Tongue (tissue), 2 donors: ENCODE measurements around the gene APBA2. TPM values are rescaled to one million over a fixed set of nuclear protein-coding genes. Genes with fewer than 3 reads are reported as not detected.
A peak's percentile ranks its signal among the peaks of the same experiment; 100 is the strongest.

Source experiments
- DNase-seq: peaks from one replicate; pipeline ENCODE4 v3.0.0-alpha.2; 2015
- total RNA-seq: library from RNA; depleted of rRNA; stranded (reverse); fragments of >200 nt; gene quantifications from one replicate; pipeline ENCODE4 v1.2.3, GENCODE V29; 2014

Gene APBA2
- total RNA-seq, 1 donor from 2014 or later: 8.1 TPM

DNA sequence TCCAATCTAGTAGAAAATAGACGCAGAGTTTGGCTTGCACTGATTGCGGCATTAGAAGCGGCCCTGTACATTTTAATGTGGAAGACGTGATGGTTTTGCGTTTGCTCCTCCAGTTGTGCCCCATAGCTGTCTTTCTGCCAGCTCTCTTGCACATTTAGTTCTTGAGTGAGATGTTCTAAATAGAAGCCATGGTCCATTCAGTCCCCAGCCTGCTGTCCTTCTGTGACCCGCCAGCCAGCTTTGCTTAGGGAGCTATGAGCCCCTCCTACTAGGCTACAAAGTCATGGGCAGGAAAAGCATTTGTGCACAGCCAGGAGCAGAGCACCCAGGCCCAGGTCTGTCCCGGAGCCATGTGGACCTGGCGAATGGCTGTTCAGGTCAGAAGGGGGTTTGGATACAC lies 50.3 kb downstream of the APBA2 start:
- no peak for DNase-seq

DNA sequence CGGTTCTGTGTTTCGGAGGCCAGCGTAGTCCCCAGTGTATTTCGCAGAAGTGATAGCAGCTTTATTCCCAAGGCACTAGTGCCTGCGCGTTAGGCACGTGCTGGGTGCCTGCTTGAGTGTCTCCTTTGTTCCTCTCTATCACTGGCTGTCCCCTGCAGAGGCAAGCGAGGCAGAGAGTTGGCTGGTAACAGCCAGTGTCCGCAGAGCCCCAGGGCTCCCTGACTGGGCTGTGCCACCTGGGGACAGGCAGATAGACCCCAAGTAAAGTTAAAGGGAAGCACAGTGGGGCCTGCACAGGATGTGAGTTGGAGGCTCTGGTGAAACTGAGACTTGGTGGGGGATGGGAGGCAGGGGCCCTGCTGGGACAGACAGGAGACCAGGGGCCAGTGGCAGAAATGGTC lies 50.7 kb downstream of the APBA2 start:
- no peak for DNase-seq

DNA sequence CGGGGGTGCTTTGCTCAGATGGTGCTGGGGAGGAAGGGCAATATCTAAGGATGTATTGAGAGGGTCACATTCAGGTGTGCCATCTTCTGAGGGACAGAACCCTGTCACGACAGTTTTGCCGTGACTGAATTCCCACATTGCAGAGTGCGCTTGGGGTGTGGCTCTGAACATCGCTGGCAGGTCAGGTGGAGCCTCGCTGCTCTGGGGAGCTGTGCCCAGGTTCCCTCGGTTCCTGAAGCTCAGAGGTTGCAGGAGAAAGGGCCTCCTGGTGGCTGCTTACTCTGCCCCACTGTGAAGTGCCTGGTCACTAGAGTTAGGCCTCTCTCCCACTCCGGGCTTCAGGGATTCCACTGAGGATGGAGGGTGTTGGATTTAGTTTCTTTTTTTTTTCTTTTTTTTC lies 51.5 kb downstream of the APBA2 start:
- DNase-seq: no peak

DNA sequence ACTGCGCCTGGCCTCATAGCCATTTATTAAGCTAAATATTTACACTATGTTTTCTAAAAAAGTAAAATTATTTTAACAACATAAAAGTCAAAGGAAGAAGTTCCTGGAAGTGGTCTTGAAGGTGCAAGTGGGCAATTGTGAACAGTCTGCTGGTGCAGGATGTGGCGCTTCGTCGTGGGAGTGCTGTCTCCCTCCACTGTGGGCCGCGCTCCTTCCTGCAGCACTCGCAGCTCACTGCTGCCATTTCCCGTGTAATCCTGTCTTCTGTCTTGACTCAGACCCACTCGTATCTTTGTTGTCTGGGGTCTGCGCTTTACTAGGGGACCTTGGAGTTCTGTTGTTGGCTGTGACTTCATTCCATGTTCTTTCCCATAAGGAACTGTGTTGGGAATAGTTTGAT lies 56.3 kb downstream of the APBA2 start:
- no peak for DNase-seq

DNA sequence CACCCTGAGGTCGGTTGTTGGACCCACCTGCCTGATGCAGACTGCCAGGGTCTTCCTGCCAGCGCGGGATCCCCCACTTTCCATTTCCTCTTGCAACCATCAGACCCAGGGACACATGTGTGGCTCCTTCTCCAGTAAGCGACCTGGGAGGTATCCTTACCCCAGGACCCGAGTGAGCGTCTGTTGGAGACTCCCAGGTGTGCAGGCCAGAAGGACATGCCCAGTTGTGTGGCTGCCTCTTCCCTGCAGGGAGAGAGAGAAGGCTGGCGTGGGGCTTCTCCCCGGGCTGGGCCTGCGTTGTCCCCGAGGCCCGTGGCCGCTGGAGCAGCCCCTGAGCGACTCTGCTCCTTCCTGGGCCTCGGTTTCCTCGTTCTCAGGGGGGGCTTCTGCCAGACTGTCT lies 56.8 kb downstream of the APBA2 start:
- DNase-seq: no peak

DNA sequence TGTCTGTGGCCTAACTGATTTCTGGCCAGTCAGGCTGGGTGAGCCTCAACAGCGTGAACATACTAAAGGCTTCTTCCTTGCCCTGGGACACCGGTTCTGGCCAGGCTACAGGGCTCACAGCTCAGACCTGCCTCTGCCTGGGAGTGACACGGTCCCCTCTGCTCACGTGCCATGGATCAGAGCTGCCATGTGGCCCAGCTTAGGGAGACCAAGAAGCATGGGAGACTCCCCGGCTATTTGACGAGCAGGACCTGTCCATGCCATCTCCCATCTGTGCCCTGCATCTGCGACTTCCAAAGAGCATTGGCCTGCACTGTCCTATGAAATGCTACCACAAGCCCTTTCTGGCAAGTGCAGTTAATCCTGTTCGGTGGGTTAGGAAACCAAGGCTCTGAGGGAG lies 57.4 kb downstream of the APBA2 start:
- DNase-seq: no peak

DNA sequence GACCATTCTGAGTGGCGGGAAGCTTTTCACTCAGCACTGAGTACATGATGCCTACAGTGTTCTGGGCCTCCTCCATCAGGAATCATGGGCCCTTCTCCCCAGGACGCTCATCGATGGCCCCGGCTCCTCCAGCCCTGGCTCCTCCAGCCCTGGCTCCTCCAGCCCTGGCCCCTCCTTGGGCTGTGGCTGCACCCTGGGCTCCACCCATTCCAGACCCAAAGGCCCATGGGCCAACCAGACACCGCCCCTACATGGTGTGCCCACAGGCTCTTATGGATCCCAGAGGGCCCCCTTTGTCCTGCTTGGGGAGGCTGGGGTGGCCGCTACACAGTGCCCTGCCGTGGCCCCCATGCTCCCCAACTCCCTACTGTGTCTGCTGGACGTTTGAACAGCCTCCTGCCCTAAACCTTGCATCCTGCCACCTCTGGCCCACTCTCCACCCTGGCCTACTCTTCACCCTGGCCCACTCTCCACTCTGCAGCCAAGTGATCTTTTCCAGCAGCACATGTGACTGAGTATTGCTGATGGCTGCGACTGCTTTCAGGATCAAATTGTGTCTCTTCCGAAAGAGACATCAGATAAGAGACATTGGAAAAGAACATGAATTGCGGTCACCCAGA lies 57.9 kb downstream of the APBA2 start:
- no peak for DNase-seq

DNA sequence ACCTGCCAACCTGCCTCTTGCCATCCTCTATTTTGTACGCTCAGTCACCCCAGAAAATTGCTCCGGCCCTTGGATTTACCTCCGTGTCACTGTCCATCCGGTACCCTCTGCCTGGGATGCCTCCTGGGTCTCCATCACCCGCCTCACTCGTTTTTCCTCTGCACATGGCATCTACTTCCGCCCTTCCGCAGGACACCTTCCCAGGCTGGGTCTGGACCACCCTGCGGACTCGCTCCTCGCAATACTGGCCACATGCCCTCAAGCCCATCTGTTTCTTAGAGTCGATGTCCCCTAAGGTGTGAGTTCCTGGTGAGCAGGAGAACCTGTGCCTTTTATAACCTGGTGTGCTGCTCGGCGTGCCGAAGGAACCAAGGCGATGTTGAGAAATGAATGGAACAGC lies 58.5 kb downstream of the APBA2 start:
- DNase-seq: no peak

DNA sequence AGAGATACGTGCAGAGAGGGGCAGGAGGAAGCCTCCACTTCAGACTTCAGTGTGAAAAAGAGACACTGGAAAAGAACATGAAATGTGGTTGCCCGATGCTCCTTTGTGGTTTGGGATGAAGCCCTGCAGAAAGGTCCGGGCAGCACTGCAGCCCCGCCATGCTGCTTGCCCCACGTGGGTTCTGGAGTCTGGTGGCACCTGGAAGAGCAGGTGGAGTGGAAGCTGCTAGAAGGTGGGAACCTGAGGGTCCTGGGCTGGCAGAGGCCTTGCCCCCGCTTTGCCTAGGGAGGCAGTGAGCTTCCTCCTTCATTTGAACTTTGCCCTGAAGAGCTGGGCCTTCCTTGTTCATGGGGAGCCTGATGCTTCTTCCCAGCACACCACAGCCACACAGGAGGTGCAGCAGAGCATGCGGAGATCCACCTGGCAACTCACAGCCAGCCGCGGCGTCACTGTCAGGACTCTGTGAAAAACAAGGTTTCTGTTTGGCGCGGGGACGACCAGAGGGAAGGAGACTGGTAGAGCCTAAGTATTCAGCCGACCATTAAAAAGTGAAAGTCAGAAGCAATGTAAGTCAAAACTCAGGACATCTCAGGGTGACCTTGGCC lies 59.0 kb downstream of the APBA2 start:
- no peak for DNase-seq

DNA sequence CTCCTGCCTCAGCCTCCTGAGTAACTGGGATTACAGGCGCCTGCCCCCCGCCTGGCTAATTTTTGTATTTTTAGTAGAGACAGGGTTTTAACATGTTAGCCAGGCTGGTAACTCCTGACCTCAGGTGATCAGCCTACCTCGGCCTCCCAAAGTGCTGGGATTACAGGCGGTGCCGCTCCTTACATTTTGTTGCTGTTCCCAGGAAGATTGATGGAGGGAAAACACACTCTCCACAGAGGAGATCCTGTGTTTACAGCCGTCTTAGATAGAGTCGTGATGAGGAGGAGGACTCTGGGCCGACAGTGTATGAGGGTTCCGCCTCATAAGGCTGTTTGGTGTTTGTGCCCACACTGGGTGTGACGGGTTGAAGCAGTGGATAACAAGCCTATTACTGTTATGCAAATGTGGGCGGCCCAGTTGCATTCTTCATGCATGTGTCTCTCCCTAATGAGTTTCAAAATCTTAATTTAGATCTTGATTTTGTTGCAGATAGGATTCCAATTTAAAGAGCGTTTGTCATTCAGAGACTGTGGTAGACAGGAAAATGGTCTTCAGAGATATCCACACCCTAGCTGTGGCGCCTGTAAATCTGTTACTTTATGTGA lies 60.0 kb downstream of the APBA2 start:
- DNase-seq: no peak

DNA sequence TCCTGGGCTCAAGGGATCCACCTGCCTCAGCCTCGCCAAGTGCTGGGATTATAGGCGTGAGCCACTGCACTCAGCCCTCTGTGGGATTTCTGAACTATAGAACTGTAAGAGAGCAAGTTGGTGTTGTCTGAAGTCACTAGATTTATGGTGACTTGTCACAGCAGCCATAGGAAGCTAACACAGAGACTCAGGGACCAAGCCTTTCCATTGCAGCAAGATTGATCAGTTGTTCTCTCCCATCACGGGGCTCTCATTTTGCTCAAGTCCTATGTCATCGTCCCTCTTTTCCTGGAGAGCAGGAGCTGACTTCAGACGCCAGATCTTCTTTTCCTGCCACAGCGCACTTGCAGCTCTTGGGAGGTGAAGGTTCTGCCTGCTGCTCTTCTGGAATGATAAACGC lies 61.0 kb downstream of the APBA2 start:
- no peak for DNase-seq

DNA sequence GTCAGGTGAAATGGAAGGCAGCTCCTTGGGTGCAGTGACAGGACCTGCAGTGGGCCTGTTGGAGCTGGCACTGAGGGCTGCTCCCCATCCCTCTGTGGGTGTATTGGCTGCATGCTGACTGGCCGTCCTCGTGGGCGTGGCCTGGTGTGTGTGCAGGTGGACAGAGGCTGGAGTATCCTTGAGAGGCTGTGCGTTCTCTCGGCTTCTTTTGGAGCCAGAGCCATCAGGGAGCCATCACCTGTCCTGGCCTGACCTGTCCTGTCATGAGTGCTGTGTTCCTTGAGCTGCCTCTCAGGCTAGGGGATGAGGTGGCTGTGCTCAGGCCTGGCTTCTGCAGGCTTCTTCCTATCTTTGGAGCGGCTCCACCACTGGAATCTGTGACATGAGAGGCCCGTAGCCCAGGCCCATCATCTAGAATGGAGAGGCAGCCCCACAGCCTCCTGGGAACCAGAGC lies 61.5 kb downstream of the APBA2 start:
- DNase-seq: no peak

DNA sequence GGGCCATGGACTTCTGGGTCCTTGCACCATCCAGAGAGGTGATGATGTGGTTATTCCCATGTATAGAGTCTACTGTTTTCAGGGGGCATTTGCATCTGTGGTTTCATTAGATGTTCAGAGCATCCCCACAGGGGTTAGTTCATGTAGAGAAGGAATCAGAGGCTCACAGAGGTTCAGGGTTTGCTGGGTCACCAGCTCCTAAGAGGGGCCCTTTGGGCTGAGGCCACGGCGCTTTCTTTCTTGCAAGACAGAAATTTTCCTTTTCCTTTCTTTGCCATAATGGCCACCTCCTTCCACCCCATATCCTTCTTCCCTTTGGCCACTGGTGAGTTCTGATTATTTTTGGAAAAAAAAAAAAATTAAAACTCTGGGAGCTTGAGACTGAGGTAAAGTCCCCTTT lies 62.3 kb downstream of the APBA2 start:
- no peak for DNase-seq

DNA sequence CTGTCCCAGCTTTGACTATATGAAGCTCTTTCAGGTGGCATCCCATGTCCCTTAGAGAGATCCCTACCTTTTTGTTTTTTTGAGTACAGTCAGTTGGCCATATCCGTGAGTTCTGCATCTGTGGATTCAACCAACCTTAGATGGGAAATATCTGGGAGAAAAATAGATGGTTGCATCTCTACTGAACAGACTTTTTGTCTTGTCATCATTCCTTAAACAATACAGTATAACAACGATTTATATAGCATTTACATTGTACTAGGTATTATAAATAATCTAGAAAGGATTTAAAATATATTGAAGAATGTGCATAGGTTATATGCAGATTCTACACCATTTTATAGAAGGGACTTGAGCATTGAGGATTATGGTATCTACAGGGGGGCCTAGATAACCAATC lies 65.1 kb downstream of the APBA2 start:
- DNase-seq: no peak

DNA sequence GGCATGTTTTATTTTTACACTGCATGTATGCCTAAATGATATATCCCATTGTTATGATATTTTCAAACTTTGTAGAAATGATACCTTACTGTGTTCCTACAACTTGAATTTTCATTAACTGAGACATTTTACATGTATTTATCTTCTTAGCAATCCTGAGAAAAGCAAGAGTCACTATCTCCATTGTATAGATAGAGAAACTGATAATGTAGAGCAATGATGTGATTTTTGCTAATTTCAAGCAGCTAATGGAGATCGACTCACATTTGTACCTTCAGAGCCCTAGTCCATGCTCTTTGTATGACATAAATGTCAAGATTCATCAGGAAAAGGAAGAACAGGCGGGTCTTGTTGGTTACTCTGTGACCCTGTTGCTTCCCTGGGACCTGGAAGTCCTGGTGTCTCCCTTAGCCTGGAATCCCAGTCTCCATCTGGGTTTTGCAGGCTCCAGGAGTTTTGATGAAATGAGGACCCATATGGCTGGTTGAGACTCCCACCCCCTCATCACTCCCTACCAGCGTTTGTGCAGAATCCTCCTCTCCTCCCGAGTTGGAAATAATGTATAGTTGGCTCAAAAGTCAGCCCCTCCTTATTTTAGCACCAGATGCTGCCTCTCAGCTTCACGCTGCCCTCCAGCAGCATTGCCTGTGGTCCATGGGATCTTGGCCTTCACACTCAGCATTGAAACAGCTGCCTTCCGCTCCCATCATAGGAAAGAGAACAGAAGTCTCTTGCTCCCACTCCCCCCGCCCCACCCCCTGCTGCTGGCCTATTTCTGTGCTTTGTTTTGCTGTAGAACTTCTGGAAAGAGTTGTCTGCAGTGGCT lies 67.1 kb downstream of the APBA2 start:
- DNase-seq: peak; percentile 84

DNA sequence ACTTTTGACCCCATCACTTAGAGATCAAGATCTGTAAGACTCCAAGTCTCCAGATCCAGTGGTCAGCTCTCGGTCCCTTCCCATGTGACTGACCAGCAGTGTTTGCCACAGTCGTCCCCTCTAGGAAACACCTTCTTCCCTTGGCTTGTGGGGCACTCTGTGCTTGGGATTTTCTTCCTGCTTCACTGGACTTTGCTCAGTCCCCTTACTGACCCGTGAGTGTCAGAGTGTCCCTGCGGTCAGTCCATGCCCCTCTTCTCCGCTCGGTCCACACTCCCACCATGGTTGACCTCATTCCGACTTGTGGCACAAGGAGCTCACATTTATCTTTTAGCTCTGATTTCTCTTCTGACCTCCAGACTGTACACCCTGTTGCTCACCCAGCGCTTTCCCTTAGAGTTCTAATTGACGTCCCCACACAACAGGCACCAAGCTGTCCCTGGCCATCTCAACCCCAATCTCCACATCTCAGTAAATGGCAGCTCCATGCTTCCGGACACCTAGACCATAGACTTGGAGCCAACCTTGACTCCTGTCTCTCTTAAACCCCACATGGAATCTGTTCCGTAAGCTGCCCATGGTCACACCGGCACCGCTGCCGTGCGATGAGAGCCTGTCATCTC lies 67.9 kb downstream of the APBA2 start:
- no peak for DNase-seq

DNA sequence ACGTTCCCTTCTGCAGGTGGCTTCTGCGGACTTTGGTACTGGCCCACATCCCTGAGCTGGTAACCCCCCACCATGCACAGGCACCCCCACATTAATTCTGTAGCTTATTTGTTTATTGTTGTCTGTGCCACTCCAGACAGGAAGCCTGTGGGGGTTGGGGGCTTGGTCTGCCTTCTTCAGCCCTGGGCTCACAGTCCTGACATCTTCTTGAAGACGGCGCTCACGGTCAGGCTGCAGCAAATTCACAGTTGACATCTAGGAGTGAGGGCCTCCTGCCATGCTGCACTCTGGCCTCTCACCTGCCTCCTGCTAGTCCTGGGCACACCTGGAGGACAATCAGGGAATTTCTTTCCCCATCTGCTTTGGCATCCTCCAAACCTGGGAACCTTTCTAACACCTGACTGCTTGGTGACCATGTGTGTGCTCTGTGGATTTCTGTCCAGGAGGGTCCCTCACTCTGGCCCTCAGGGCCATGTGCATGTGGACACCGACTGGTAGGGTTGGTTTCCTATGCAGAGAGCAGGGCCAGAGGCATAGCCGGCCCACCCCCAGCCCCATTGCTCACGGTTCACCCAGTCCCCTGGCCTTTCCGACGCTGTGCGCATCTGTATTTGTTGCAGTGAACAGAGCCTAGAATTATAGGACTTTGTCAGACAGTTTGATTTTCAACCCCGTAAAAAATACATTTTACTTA lies 68.8 kb downstream of the APBA2 start:
- no peak for DNase-seq

DNA sequence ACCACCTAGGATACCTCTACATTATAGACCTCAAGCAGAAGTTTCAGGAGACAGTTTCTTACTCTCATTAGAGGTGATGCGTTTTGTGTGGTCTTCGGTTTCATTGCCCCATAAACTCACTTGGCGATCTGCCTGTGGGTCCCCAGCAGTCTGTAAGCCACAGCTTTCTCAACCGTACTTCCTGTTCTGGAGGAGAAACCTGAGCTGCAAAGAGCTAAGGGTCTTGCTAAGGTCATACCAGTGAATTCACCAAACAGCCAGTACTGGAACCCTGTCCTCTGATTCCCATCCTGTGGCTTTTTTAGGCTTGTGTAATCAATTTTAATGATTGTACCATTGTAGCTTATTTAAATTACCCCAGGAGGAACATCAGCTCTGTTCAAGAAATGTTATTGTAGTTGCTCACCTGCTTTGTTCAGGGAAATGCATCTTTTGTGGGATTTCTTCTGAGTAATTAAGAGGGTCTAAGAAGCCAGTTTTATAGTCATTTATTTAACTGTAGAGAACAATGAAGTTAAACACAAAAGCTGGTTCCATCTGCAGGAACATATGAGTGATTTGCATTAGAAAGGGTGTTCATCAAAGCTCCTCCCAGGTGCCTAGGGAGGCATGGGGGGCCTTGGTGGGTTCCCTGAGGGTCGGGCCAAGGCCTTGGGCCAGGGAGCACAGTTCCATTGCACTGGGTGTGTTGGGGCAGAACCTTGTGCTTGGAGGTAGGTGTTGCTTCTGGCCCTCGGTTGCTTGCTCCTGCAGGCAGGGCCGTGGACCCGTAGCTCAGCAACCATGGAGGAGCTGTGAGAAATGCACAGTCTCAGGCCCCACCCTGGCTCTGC lies 69.6 kb downstream of the APBA2 start:
- DNase-seq: no peak

DNA sequence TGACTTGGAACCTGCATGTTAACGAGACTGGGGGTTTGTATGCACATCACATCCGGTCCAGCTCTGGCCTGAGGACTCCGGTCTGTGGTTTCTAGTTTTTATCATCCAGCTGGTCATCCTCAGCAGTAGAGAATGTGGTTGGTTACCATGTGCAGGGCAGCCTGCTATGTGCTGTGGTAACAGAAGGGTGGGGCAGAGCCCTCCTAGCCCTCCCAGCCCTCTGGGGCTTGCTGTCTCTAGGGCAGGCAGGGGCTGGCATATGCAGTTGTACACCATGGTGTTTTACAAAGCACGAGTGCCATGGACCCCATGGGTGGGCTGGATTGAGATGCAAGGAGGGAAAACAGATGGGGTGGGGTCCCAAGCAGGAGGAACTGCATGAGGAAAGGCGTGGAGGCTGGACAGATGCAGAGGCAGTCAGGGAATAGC lies 70.2 kb downstream of the APBA2 start:
- no peak for DNase-seq

DNA sequence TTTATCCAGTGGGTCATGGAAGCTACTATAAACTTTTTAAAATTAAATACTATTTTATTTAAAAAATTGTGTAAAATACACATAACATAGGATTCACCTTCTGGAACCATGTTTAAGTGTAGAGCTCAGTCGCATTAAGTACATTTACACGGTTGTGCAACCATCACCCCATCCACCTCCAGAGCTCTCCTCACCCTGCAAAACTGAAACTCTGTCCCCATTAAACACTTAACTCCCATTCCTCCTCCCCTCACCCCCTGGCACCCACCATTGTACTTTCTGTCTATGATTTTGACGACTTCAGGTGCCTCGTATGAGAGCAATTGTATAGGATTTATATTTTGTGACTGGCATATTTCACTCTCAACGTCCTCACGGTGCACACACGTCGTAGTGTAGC lies 70.7 kb downstream of the APBA2 start:
- no peak for DNase-seq
